ENCODE measurements around the gene LMO7. TPM values are rescaled to one million over a fixed set of nuclear protein-coding genes. Genes with fewer than 3 reads are reported as not detected.

LMO7 gene
- total and polyA plus RNA-seq, 11 donors: 195 to 573 (median 425) TPM

GRCh38 chr13:75882261-75882660 is 246.1 kb downstream of the LMO7 start:
- WGBS, 4 donors: 93 to 97% (median 96%) methylated on average over 1 of the region's 1 CpG
- intact Hi-C loops (cut with DNase I): no loop called here

DNA sequence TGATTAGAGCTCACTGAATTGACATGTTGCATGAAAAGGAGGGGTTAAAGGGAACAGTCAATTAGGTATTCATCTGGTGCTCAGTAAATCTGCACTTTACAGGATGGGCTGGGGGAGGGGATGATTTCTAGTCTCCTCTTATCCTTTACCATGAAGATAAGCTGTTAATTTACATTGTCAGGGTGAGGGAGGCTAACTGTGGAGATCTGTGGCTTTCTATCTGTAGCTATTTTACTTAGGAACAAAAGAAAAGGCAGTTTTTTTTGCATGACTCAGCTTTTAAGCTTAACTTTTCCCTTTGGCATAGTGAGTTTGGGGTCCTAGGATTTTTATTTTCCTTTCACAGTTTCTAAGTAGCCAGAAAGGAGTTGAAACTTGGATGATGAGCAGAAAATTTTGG is 253.3 kb downstream of the LMO7 start:
- H3K27ac ChIP-seq: no peak overlapping the region
- intact Hi-C loops (cut with DNase I): no loop called here
- H3K36me3 ChIP-seq: no peaks in the 10 kb centered on the region
- H3K4me1 ChIP-seq: no peaks in the 10 kb centered on the region
- no peak for DNase-seq
- H3K27me3 ChIP-seq: no peaks in the 10 kb centered on the region
- H3K9me3 ChIP-seq: no peaks in the 10 kb centered on the region
- ATAC-seq: no peak
- TF ChIP-seq, protein P1, sequence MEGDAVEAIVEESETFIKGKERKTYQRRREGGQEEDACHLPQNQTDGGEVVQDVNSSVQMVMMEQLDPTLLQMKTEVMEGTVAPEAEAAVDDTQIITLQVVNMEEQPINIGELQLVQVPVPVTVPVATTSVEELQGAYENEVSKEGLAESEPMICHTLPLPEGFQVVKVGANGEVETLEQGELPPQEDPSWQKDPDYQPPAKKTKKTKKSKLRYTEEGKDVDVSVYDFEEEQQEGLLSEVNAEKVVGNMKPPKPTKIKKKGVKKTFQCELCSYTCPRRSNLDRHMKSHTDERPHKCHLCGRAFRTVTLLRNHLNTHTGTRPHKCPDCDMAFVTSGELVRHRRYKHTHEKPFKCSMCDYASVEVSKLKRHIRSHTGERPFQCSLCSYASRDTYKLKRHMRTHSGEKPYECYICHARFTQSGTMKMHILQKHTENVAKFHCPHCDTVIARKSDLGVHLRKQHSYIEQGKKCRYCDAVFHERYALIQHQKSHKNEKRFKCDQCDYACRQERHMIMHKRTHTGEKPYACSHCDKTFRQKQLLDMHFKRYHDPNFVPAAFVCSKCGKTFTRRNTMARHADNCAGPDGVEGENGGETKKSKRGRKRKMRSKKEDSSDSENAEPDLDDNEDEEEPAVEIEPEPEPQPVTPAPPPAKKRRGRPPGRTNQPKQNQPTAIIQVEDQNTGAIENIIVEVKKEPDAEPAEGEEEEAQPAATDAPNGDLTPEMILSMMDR (IDR thresholded peaks at IDR 0.05): no peak
- no peak for TF ChIP-seq POLR2A (IDR thresholded peaks at IDR 0.05)
- H3K4me3 ChIP-seq: no peak overlapping the region

More at GRCh38 chr13:75882261-75882660, 246.1 kb downstream of the LMO7 start:
- ATAC-seq (no peak), DNase-seq (no peak)
- Histone ChIP-seq H3K4me3 (no peak overlapping the region), H3K27ac (no peak overlapping the region), H3K9me3 (no peaks in the 10 kb centered on the region), H3K36me3 (no peaks in the 10 kb centered on the region), H3K4me1 (no peaks in the 10 kb centered on the region), H3K27me3 (no peaks in the 10 kb centered on the region)
- TF ChIP-seq, protein P1 (IDR thresholded peaks at IDR 0.05): no peak
- no peak for TF ChIP-seq POLR2A (IDR thresholded peaks at IDR 0.05)

DNA sequence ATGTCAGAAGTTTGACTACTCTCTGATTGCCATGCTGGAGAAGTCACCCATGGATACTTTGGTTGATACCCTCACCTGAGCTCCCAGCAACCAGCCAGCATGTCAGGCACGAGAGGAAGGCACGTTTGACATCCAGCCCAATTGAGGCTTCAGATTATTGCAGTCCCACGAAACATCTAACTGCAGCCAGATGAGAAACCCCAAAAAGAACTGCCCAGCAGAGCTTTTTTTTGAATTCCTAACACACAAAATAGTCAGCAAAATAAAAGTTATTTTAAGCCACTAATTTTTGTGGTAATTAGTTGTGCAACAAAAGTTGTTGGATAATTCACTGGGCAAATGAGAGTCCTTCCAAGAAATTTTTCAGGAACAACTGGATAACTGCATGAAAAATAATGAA is 259.0 kb downstream of the LMO7 start:
- ATAC-seq (no peak), DNase-seq (no peak)
- Histone ChIP-seq H3K4me3 (no peak overlapping the region), H3K27ac (no peak overlapping the region), H3K27me3 (no peaks in the 10 kb centered on the region), H3K9me3 (peaks cover 0 to 4% (median 0%) of the 10 kb centered on the region in 12 donors), H3K36me3 (no peaks in the 10 kb centered on the region), H3K4me1 (no peaks in the 10 kb centered on the region)
- 74 to 90% (median 77%) methylated on average over 3 of the region's 3 CpGs for WGBS, 4 donors
- TF ChIP-seq POLR2A (IDR thresholded peaks at IDR 0.05): no peak
- TF ChIP-seq, protein P1 (IDR thresholded peaks at IDR 0.05): no peak
- intact Hi-C loops (cut with DNase I): no loop called here

DNA sequence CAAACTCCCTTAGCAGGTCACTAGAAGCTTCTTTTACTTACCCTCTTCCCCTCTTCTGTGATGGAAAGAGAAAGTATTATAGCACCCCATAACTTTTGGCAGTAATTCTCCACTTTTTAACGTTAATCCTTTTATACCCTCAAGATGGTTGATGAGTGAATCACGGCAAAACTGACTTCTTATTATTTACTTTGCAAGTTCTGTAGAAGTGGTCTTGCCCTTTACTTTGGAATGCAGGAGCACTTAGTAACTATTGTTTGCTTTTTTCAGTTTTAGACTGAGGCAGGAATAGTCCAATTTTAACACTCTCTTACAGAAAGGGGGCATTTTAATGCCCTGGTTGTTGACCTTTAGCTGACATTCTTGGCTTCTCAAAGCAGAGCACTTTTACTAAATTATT is 260.1 kb downstream of the LMO7 start:
- intact Hi-C loops (cut with DNase I): no loop called here
- Histone ChIP-seq H3K27ac (no peak overlapping the region), H3K4me1 (no peaks in the 10 kb centered on the region), H3K27me3 (no peaks in the 10 kb centered on the region), H3K36me3 (no peaks in the 10 kb centered on the region), H3K9me3 (peaks cover 0 to 4% (median 0%) of the 10 kb centered on the region in 12 donors), H3K4me3 (no peak overlapping the region)
- no peak for ATAC-seq
- TF ChIP-seq, protein P1 (IDR thresholded peaks at IDR 0.05): no peak
- no peak for TF ChIP-seq POLR2A (IDR thresholded peaks at IDR 0.05)
- DNase-seq: no peak
- 85 to 92% (median 87%) methylated on average over 2 of the region's 2 CpGs for WGBS, 4 donors
